Endothelial cell (in vitro differentiated cells): Measurements from ENCODE around the gene ORAI3. TPM values are rescaled to one million over a fixed set of nuclear protein-coding genes. Genes with fewer than 3 reads are reported as not detected.

Source experiments
- DNase-seq: peaks from one replicate; pipeline ENCODE4 v3.0.0; 2021; ENCODE audit warnings: low spot score
- H3K27ac Mint-ChIP-seq: one replicate; pipeline ENCODE4 v1.8.0; 2021; ENCODE audit warnings: mixed read lengths, inconsistent platforms; ENCODE audit not compliant: unreplicated experiment
- H3K27me3 Mint-ChIP-seq: one replicate; pipeline ENCODE4 v1.8.0; 2021; ENCODE audit warnings: mild to moderate bottlenecking, moderate library complexity, mixed read lengths, inconsistent platforms; ENCODE audit not compliant: unreplicated experiment
- H3K36me3 Mint-ChIP-seq: one replicate; pipeline ENCODE4 v1.8.0; 2021; ENCODE audit warnings: mild to moderate bottlenecking, low read depth, mixed read lengths, inconsistent platforms; ENCODE audit not compliant: unreplicated experiment
- H3K4me1 Mint-ChIP-seq: one replicate; pipeline ENCODE4 v1.8.0; 2021; ENCODE audit warnings: mild to moderate bottlenecking, mixed read lengths, inconsistent platforms; ENCODE audit not compliant: unreplicated experiment
- H3K4me3 Mint-ChIP-seq: one replicate; pipeline ENCODE4 v1.8.0; 2021; ENCODE audit warnings: mild to moderate bottlenecking, mixed read lengths, inconsistent platforms; ENCODE audit not compliant: unreplicated experiment
- H3K9me3 Mint-ChIP-seq: one replicate; pipeline ENCODE4 v1.8.0; 2021; ENCODE audit warnings: mixed read lengths, inconsistent platforms; ENCODE audit not compliant: unreplicated experiment
- CTCF ChIP-seq: fragments of 200-600 bp; sonication (generic); IDR thresholded peaks from one replicate; pipeline ENCODE4 v1.5.0; 2021; ENCODE audit warnings: antibody characterized with exemption; ENCODE audit not compliant: unreplicated experiment
- total RNA-seq: library from RNA; stranded (reverse); fragmentation: NEBNext Ultra II Directional; extraction: Animal tissue kit (Norgen Biotek cat#: 25700); gene quantifications from one replicate; pipeline ENCODE4 v1.2.1, GENCODE V29; 2021; ENCODE audit not compliant: unreplicated experiment

The ORAI3 gene
- total RNA-seq, 1 donor from 2014 or later: 42.9 TPM

GRCh38 chr16:30969246-30969842 lies 20.5 kb downstream of the ORAI3 start:
- H3K4me3 Mint-ChIP-seq: peak overlapping the region; percentile 71
- no peak for TF ChIP-seq CTCF
- peaks cover 19% of the 10 kb centered on the region for H3K27me3 Mint-ChIP-seq
- H3K27ac Mint-ChIP-seq: no peak overlapping the region
- DNase-seq: no peak
- H3K9me3 Mint-ChIP-seq: no peaks in the 10 kb centered on the region
- H3K36me3 Mint-ChIP-seq: peaks cover 68% of the 10 kb centered on the region
- no peaks in the 10 kb centered on the region for H3K4me1 Mint-ChIP-seq

- H3K27me3 Mint-ChIP-seq: peaks cover 21% of the 10 kb centered on the region
- H3K4me1 Mint-ChIP-seq: no peaks in the 10 kb centered on the region
- no peak overlapping the region for H3K27ac Mint-ChIP-seq
- H3K36me3 Mint-ChIP-seq: peaks cover 67% of the 10 kb centered on the region
- no peak for TF ChIP-seq CTCF
- no peak overlapping the region for H3K4me3 Mint-ChIP-seq
- H3K9me3 Mint-ChIP-seq: no peaks in the 10 kb centered on the region
- no peak for DNase-seq
Observed at GRCh38 chr16:30971298-30971697, 22.4 kb downstream of the ORAI3 start.

GRCh38 chr16:30972872-30973271 lies 24.0 kb downstream of the ORAI3 start:
- Mint-ChIP-seq H3K9me3 (no peaks in the 10 kb centered on the region), H3K4me1 (no peaks in the 10 kb centered on the region), H3K4me3 (peak overlapping the region; percentile 16), H3K27ac (peak overlapping the region; percentile 7), H3K36me3 (peaks cover 64% of the 10 kb centered on the region), H3K27me3 (peaks cover 16% of the 10 kb centered on the region)
- DNase-seq: no peak
- TF ChIP-seq CTCF: no peak

GRCh38 chr16:30974348-30974747 lies 25.5 kb downstream of the ORAI3 start:
- TF ChIP-seq CTCF: no peak
- DNase-seq: no peak
- Mint-ChIP-seq H3K36me3 (peaks cover 57% of the 10 kb centered on the region), H3K27me3 (peaks cover 17% of the 10 kb centered on the region), H3K27ac (peak overlapping the region; percentile 0), H3K4me3 (peak overlapping the region; percentile 21), H3K9me3 (no peaks in the 10 kb centered on the region), H3K4me1 (no peaks in the 10 kb centered on the region)

- Mint-ChIP-seq H3K27me3 (peaks cover 25% of the 10 kb centered on the region), H3K9me3 (no peaks in the 10 kb centered on the region), H3K4me1 (no peaks in the 10 kb centered on the region), H3K4me3 (no peak overlapping the region), H3K36me3 (peaks cover 48% of the 10 kb centered on the region), H3K27ac (no peak overlapping the region)
- DNase-seq: no peak
- TF ChIP-seq CTCF: no peak
Observed at GRCh38 chr16:30976486-30976885, 27.6 kb downstream of the ORAI3 start.
